K562 (cell line): ENCODE data around the gene FERD3L.

Experiments used
- ATF3 ChIP-seq, 2 experiments: fragments of 450-650 bp in 1 of 2; sonication (generic) in 1 of 2; formaldehyde crosslinking in 1 of 2; IDR thresholded peaks in 1 of 2; conservative IDR thresholded peaks in 1 of 2; 2 replicates each; pipeline versions ENCODE4 v1.6.1 to v1.8.1; 2016 to 2023; ENCODE audit warnings: mild to moderate bottlenecking in 2 of 2, moderate library complexity in 2 of 2, inconsistent platforms in 1 of 2, missing genetic modification reagents in 1 of 2
- CTCF ChIP-seq, 3 experiments: IDR thresholded peaks in 2 of 3; conservative IDR thresholded peaks in 1 of 3; 2 replicates each; pipeline ENCODE4 v1.5.1; 2011 to 2012; ENCODE audit warnings: low read length in 3 of 3, mild to moderate bottlenecking in 3 of 3, control low read depth in 2 of 3, improper control_type of control experiment in 1 of 3, inconsistent platforms in 1 of 3, low read depth in 1 of 3, mixed read lengths in 1 of 3, moderate library complexity in 1 of 3; ENCODE audit not compliant: insufficient read depth in 2 of 3
- E2F5 ChIP-seq: sonication (generic); formaldehyde crosslinking; IDR thresholded peaks from 2 replicates; pipeline ENCODE4 v1.8.0; 2022; ENCODE audit warnings: mild to moderate bottlenecking, missing genetic modification reagents
- ETS2 ChIP-seq: IDR thresholded peaks from 2 replicates; pipeline ENCODE4 v1.6.1; 2016; ENCODE audit warnings: borderline replicate concordance, missing genetic modification characterization, mild to moderate bottlenecking, moderate library complexity, missing compliant biosample characterization; ENCODE audit not compliant: poor library complexity, severe bottlenecking
- RBFOX2 ChIP-seq: fragments of 200-400 bp; formaldehyde crosslinking; IDR thresholded peaks from 2 replicates; pipeline ENCODE4 v1.6.1; 2017; ENCODE audit warnings: low read depth, mild to moderate bottlenecking, low read length, moderate library complexity

GRCh38 chr7:19101909-19102308, 43.3 kb downstream of the FERD3L start:
- TF ChIP-seq RBFOX2 (no peak), E2F5 (CRISPR knock-in tag) (no peak), ATF3 (IDR thresholded peaks at IDR 0.05) (no peak), ATF3 (CRISPR knock-in tag; conservative IDR thresholded peaks at IDR 0.05) (no peak), ETS2 (tag) (no peak), CTCF (IDR thresholded peaks at IDR 0.05 in 2 of 3, conservative IDR thresholded peaks at IDR 0.05 in 1 of 3; ENCODE audit: insufficient read depth in 2 of 3, low read depth in 1 of 3, low read length in 3 of 3) (no peak)
